H1 (cell line): ENCODE measurements around the gene MTHFD1. TPM values are rescaled to one million over a fixed set of nuclear protein-coding genes. Genes with fewer than 3 reads are reported as not detected.

Experiments used
- ASH2L ChIP-seq: fragments of 200-600, 300-600 bp; sonication (generic); IDR thresholded peaks from one replicate; pipeline ENCODE4 v1.7.1; 2017; ENCODE audit warnings: low read length
- GTF2F1 ChIP-seq: IDR thresholded peaks from 2 replicates; pipeline ENCODE4 v1.6.1; 2012; ENCODE audit warnings: low read depth, low read length, improper control_type of control experiment, borderline replicate concordance
- HDAC2 ChIP-seq, 2 experiments: fragments of 300-600 bp in 1 of 2; sonication (generic) in 1 of 2; IDR thresholded peaks; 2 replicates each; pipeline ENCODE4 v1.6.1; 2011 to 2012; ENCODE audit warnings: low read depth in 2 of 2, low read length in 2 of 2, mild to moderate bottlenecking in 2 of 2, moderate library complexity in 2 of 2, borderline replicate concordance in 1 of 2, inconsistent platforms in 1 of 2
- JUND ChIP-seq: IDR thresholded peaks from 2 replicates; pipeline ENCODE4 v1.6.1; 2011; ENCODE audit warnings: mild to moderate bottlenecking, improper control_type of control experiment, low read length
- KDM4A ChIP-seq: IDR thresholded peaks from one replicate; pipeline ENCODE4 v1.7.1; 2012; ENCODE audit warnings: low read depth, mild to moderate bottlenecking, moderate library complexity, low read length, inconsistent platforms; ENCODE audit not compliant: severe bottlenecking
- MAFK ChIP-seq: IDR thresholded peaks from 2 replicates; pipeline ENCODE4 v1.6.1; 2012; ENCODE audit warnings: low read depth, mild to moderate bottlenecking, improper control_type of control experiment, low read length
- PHF8 ChIP-seq: fragments of 200-600 bp; sonication (generic); conservative IDR thresholded peaks from 2 replicates; pipeline ENCODE4 v1.7.1; 2012; ENCODE audit warnings: low read depth, mild to moderate bottlenecking, inconsistent platforms, low read length, moderate library complexity
- POLR2A ChIP-seq, 2 experiments: IDR thresholded peaks; 1 replicate in 1 of 2; 2 replicates in 1 of 2; pipeline ENCODE4 v1.6.1; 2011; ENCODE audit warnings: low read depth in 2 of 2, low read length in 2 of 2, mild to moderate bottlenecking in 2 of 2; ENCODE audit errors: control extremely low read depth in 1 of 2
- RFX5 ChIP-seq: IDR thresholded peaks from 2 replicates; pipeline ENCODE4 v1.6.1; 2011; ENCODE audit warnings: low read depth, low read length, improper control_type of control experiment, borderline replicate concordance
- SRF ChIP-seq: IDR thresholded peaks from 2 replicates; pipeline ENCODE4 v1.6.1; 2011; ENCODE audit warnings: mild to moderate bottlenecking, low read depth, low read length, moderate library complexity
- TAF1 ChIP-seq: IDR thresholded peaks from 2 replicates; pipeline ENCODE4 v1.6.1; 2011; ENCODE audit warnings: mild to moderate bottlenecking, low read depth, low read length
- TAF7 ChIP-seq: optimal IDR thresholded peaks from 2 replicates; pipeline ENCODE3; 2011; ENCODE audit warnings: low read depth, mild to moderate bottlenecking, inconsistent platforms, low read length, moderate library complexity, borderline replicate concordance
- TBP ChIP-seq: IDR thresholded peaks from 2 replicates; pipeline ENCODE4 v1.6.1; 2011; ENCODE audit warnings: low read depth, low read length, improper control_type of control experiment
- TCF12 ChIP-seq: IDR thresholded peaks from 2 replicates; pipeline ENCODE4 v1.6.1; 2011; ENCODE audit warnings: low read depth, mild to moderate bottlenecking, low read length
- YY1 ChIP-seq: IDR thresholded peaks from 2 replicates; pipeline ENCODE4 v1.6.1; 2011; ENCODE audit warnings: low read depth, mild to moderate bottlenecking, low read length
- polyA plus RNA-seq, 7 experiments: library from polyadenylated mRNA; depleted of rRNA in 3 of 7; stranded (reverse) in 5 of 7; unstranded in 2 of 7; fragments of >200 nt in 5 of 7; fragments of 200-250 nt in 2 of 7; gene quantifications; 1 replicate in 5 of 7; 2 replicates in 1 of 7; 4 replicates in 1 of 7; pipeline versions ENCODE4 v1.2.1 to v1.2.3, GENCODE V29; 2011 to 2013; ENCODE audit warnings: missing spikeins in 2 of 7, mixed read lengths in 2 of 7
- total RNA-seq: library from RNA; stranded (reverse); fragmentation: NEBNext Ultra II Directional; extraction: Animal tissue kit (Norgen Biotek cat#: 25700); gene quantifications from 2 replicates; pipeline ENCODE4 v1.2.1, GENCODE V29; 2021

The MTHFD1 gene
- total and polyA plus RNA-seq, 2 of the 8 experiments (the other 6 are each of a cell fraction or from before 2014, with no cell fraction given), result 79.7 to 332 TPM

- peak in 1 of 2 experiments; percentile 63; a peak in 3 of 4 replicates for TF ChIP-seq HDAC2 (IDR thresholded peaks at IDR 0.05; ENCODE audit: borderline replicate concordance in 1 of 2, low read depth in 2 of 2, low read length in 2 of 2)
- TF ChIP-seq TBP, result peak; percentile 61
- TF ChIP-seq MAFK, result no peak
- TF ChIP-seq ASH2L, result no peak
- peak; percentile 73 for TF ChIP-seq TAF7
- TF ChIP-seq SRF, result no peak
- TF ChIP-seq POLR2A (IDR thresholded peaks at IDR 0.05; ENCODE audit: control extremely low read depth in 1 of 2, low read depth in 2 of 2, low read length in 2 of 2), result peak; percentile 82 to 89; a peak in 2 of 3 replicates
- TF ChIP-seq JUND, result no peak
- no peak for TF ChIP-seq GTF2F1
- TF ChIP-seq YY1, result no peak
- TF ChIP-seq PHF8, result peak; percentile 80
- TF ChIP-seq TAF1, result peak; percentile 85
- TF ChIP-seq KDM4A, result peak; percentile 83
- no peak for TF ChIP-seq RFX5
- TF ChIP-seq TCF12, result no peak
Measured at GRCh38 chr14:64387782-64388532, at the start of gene MTHFD1 (continued).
